GM19324 (cell line): ENCODE results near the gene SFMBT2.

Source experiments
- ATAC-seq: cut with Tn5 transposase; IDR thresholded peaks from one replicate; pipeline ENCODE4 v1.9.1; 2021; ENCODE audit warnings: mild to moderate bottlenecking, moderate library complexity; ENCODE audit not compliant: unreplicated experiment, low FRiP score

SFMBT2 gene

GRCh38 chr10:7410862-7411670 lies at the start of gene SFMBT2:
Gene SFMBT2, minus strand, starts transcription at chr10:7411034. Its CDS starts 29,136 bp downstream, at chr10:7381898.
- no peak for ATAC-seq

- ATAC-seq = no peak
Measured at GRCh38 chr10:7460006-7460405, 49.2 kb upstream of the SFMBT2 start.

GRCh38 chr10:7458556-7458955 lies 47.7 kb upstream of the SFMBT2 start:
- no peak for ATAC-seq

GRCh38 chr10:7457478-7458316 lies 46.9 kb upstream of the SFMBT2 start:
- ATAC-seq = peak; percentile 81

- no peak for ATAC-seq
Measured at GRCh38 chr10:7449063-7449695, 38.3 kb upstream of the SFMBT2 start.

GRCh38 chr10:7445474-7446185 lies 34.8 kb upstream of the SFMBT2 start:
- ATAC-seq = peak; percentile 76

GRCh38 chr10:7444551-7445121 lies 33.8 kb upstream of the SFMBT2 start:
- no peak for ATAC-seq

- no peak for ATAC-seq
Measured at GRCh38 chr10:7443036-7443435, 32.2 kb upstream of the SFMBT2 start.

GRCh38 chr10:7441403-7442147 lies 30.7 kb upstream of the SFMBT2 start:
- no peak for ATAC-seq

GRCh38 chr10:7439696-7440095 lies 28.9 kb upstream of the SFMBT2 start:
- ATAC-seq = no peak

- ATAC-seq = no peak
Measured at GRCh38 chr10:7438196-7438986, 27.6 kb upstream of the SFMBT2 start.

GRCh38 chr10:7436490-7437100 lies 25.8 kb upstream of the SFMBT2 start:
- no peak for ATAC-seq

- ATAC-seq = peak; percentile 72
Measured at GRCh38 chr10:7435674-7436073, 24.8 kb upstream of the SFMBT2 start.

- ATAC-seq = no peak
Measured at GRCh38 chr10:7434378-7434777, 23.5 kb upstream of the SFMBT2 start.

GRCh38 chr10:7433861-7434260 lies 23.0 kb upstream of the SFMBT2 start:
- no peak for ATAC-seq

GRCh38 chr10:7432884-7433726 lies 22.3 kb upstream of the SFMBT2 start:
- ATAC-seq = no peak

GRCh38 chr10:7428673-7429350 lies 18.0 kb upstream of the SFMBT2 start:
- no peak for ATAC-seq
